Osteocyte (in vitro differentiated cells): Measurements from ENCODE around the gene ARID3A. TPM values are rescaled to one million over a fixed set of nuclear protein-coding genes. Genes with fewer than 3 reads are reported as not detected.

Source experiments
- DNase-seq: peaks from one replicate; pipeline ENCODE4 v3.0.0; 2021; ENCODE audit warnings: mixed read lengths; ENCODE audit not compliant: unreplicated experiment; ENCODE audit errors: extremely low spot score
- H3K27ac Mint-ChIP-seq: one replicate; pipeline ENCODE4 v1.8.0; 2021; ENCODE audit warnings: mild to moderate bottlenecking, mixed read lengths; ENCODE audit not compliant: unreplicated experiment
- H3K27me3 Mint-ChIP-seq: one replicate; pipeline ENCODE4 v1.8.0; 2021; ENCODE audit warnings: mixed read lengths; ENCODE audit not compliant: unreplicated experiment
- H3K36me3 Mint-ChIP-seq: one replicate; pipeline ENCODE4 v1.8.0; 2021; ENCODE audit warnings: mixed read lengths; ENCODE audit not compliant: unreplicated experiment
- H3K4me1 Mint-ChIP-seq: one replicate; pipeline ENCODE4 v1.8.0; 2021; ENCODE audit warnings: mixed read lengths; ENCODE audit not compliant: unreplicated experiment
- H3K4me3 Mint-ChIP-seq: one replicate; pipeline ENCODE4 v1.8.0; 2021; ENCODE audit warnings: mild to moderate bottlenecking, moderate library complexity, mixed read lengths; ENCODE audit not compliant: unreplicated experiment
- H3K9me3 Mint-ChIP-seq: one replicate; pipeline ENCODE4 v1.8.0; 2021; ENCODE audit warnings: mixed read lengths; ENCODE audit not compliant: unreplicated experiment
- CTCF ChIP-seq: fragments of 200-600 bp; sonication (generic); IDR thresholded peaks from 2 replicates; pipeline ENCODE4 v1.5.0; 2021; ENCODE audit warnings: antibody characterized with exemption, mild to moderate bottlenecking, moderate library complexity
- total RNA-seq: library from RNA; stranded (reverse); gene quantifications from 2 replicates; pipeline ENCODE4 v1.2.1, GENCODE V29; 2021

ARID3A gene
- total RNA-seq, 1 donor from 2014 or later = 16.8 TPM

- H3K36me3 Mint-ChIP-seq = peaks cover 5% of the 10 kb centered on the region
- H3K27ac Mint-ChIP-seq = no peak overlapping the region
- peaks cover 17% of the 10 kb centered on the region for H3K27me3 Mint-ChIP-seq
- H3K4me3 Mint-ChIP-seq = no peak overlapping the region
- no peaks in the 10 kb centered on the region for H3K9me3 Mint-ChIP-seq
- peaks cover 1% of the 10 kb centered on the region for H3K4me1 Mint-ChIP-seq
- TF ChIP-seq CTCF = no peak
- DNase-seq = no peak
Measured at GRCh38 chr19:993831-994393, 68.1 kb downstream of the ARID3A start.

GRCh38 chr19:994516-994915 is 68.7 kb downstream of the ARID3A start:
- peaks cover 23% of the 10 kb centered on the region for H3K27me3 Mint-ChIP-seq
- TF ChIP-seq CTCF = no peak
- no peak overlapping the region for H3K27ac Mint-ChIP-seq
- H3K9me3 Mint-ChIP-seq = no peaks in the 10 kb centered on the region
- H3K36me3 Mint-ChIP-seq = peaks cover 5% of the 10 kb centered on the region
- DNase-seq = no peak
- peaks cover 3% of the 10 kb centered on the region for H3K4me1 Mint-ChIP-seq
- no peak overlapping the region for H3K4me3 Mint-ChIP-seq

GRCh38 chr19:995051-995827 is 69.4 kb downstream of the ARID3A start:
- Mint-ChIP-seq H3K27ac (no peak overlapping the region), H3K36me3 (peaks cover 5% of the 10 kb centered on the region), H3K27me3 (peaks cover 26% of the 10 kb centered on the region), H3K4me1 (peaks cover 3% of the 10 kb centered on the region), H3K9me3 (no peaks in the 10 kb centered on the region), H3K4me3 (no peak overlapping the region)
- DNase-seq = no peak
- no peak for TF ChIP-seq CTCF

GRCh38 chr19:996051-996838 is 70.4 kb downstream of the ARID3A start:
- H3K27ac Mint-ChIP-seq = no peak overlapping the region
- DNase-seq = no peak

More at GRCh38 chr19:996051-996838, 70.4 kb downstream of the ARID3A start:
- H3K36me3 Mint-ChIP-seq = no peaks in the 10 kb centered on the region
- H3K27me3 Mint-ChIP-seq = peaks cover 28% of the 10 kb centered on the region
- H3K4me3 Mint-ChIP-seq = no peak overlapping the region
- H3K4me1 Mint-ChIP-seq = peaks cover 5% of the 10 kb centered on the region
- TF ChIP-seq CTCF = no peak
- no peaks in the 10 kb centered on the region for H3K9me3 Mint-ChIP-seq
